Measurements from ENCODE around the gene MOCS1.

MOCS1 gene

GRCh38 chr6:39932386-39932910 lies 1.8 kb downstream of the MOCS1 start:
- ChIA-PET CTCF (no interaction called here), POLR2A (no interaction called here)
- Histone ChIP-seq H3K4me1 (ENCODE audit: control extremely low read depth in 1 of 4, control insufficient read depth in 4 of 4, insufficient read depth in 4 of 4, low read length in 3 of 4) (peaks cover 2 to 15% (median 8%) of the 10 kb centered on the region in 4 experiments), H3K27me3 (replicated peaks in 2 of 5; ENCODE audit: control insufficient read depth in 4 of 5, insufficient read depth in 5 of 5, low read length in 4 of 5) (peaks cover 0 to 16% (median 7%) of the 10 kb centered on the region in 5 experiments), H3K36me3 (ENCODE audit: control insufficient read depth in 4 of 4, insufficient read depth in 4 of 4, low read length in 3 of 4) (no peaks in the 10 kb centered on the region), H3K9me3 (ENCODE audit: control extremely low read depth in 1 of 5, control insufficient read depth in 4 of 5, insufficient read depth in 2 of 5, low read depth in 1 of 5, low read length in 4 of 5) (no peaks in the 10 kb centered on the region), H3K4me3 (ENCODE audit: control insufficient read depth in 1 of 7, extremely low read depth in 1 of 7, insufficient read depth in 4 of 7, low read depth in 2 of 7, low read length in 6 of 7) (no peak overlapping the region), H3K27ac (ENCODE audit: insufficient read depth in 1 of 2, low read depth in 1 of 2, low read length in 2 of 2, poor library complexity in 1 of 2, severe bottlenecking in 2 of 2) (no peak overlapping the region)
- WGBS (ENCODE audit: insufficient coverage) = 96% methylated on average over 6 of the region's 8 CpGs
- DNase-seq = no peak

- DNase-seq = no peak
- ChIA-PET CTCF (no interaction called here), POLR2A (no interaction called here)
- Histone ChIP-seq H3K27me3 (replicated peaks in 2 of 5; ENCODE audit: control insufficient read depth in 4 of 5, insufficient read depth in 5 of 5, low read length in 4 of 5) (peaks cover 0 to 16% (median 7%) of the 10 kb centered on the region in 5 experiments), H3K27ac (ENCODE audit: insufficient read depth in 1 of 2, low read depth in 1 of 2, low read length in 2 of 2, poor library complexity in 1 of 2, severe bottlenecking in 2 of 2) (no peak overlapping the region), H3K4me3 (ENCODE audit: control insufficient read depth in 1 of 7, extremely low read depth in 1 of 7, insufficient read depth in 4 of 7, low read depth in 2 of 7, low read length in 6 of 7) (no peak overlapping the region), H3K4me1 (ENCODE audit: control extremely low read depth in 1 of 4, control insufficient read depth in 4 of 4, insufficient read depth in 4 of 4, low read length in 3 of 4) (peaks cover 2 to 15% (median 8%) of the 10 kb centered on the region in 4 experiments), H3K9me3 (ENCODE audit: control extremely low read depth in 1 of 5, control insufficient read depth in 4 of 5, insufficient read depth in 2 of 5, low read depth in 1 of 5, low read length in 4 of 5) (no peaks in the 10 kb centered on the region), H3K36me3 (ENCODE audit: control insufficient read depth in 4 of 4, insufficient read depth in 4 of 4, low read length in 3 of 4) (no peaks in the 10 kb centered on the region)
- 100% methylated on average over 1 of the region's 1 CpG for WGBS (ENCODE audit: insufficient coverage)
Measured at GRCh38 chr6:39931607-39932006, 2.7 kb downstream of the MOCS1 start.

DNA sequence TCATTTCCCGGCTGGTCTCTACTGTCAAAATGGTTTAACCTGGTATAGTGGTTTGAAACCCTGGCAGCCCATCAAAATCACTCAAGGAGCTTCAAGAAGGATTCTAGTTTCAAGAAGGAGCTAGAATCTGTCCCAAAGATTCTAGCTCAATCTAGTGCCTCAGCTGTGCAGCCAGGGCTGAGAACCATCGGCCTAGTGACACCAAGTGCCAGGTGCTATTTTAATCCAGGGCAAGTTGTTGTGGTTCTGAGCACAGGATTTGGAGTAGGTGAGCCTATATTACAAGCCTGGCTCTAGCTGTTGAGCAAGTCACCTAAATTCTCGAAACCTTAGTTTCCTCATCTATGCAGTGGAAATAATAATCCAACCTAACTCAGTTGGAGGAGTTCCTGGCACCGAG lies 3.7 kb downstream of the MOCS1 start:
- H3K27me3 ChIP-seq (replicated peaks in 2 of 5; ENCODE audit: control insufficient read depth in 4 of 5, insufficient read depth in 5 of 5, low read length in 4 of 5) = peaks cover 0 to 12% (median 3%) of the 10 kb centered on the region in 5 experiments
- no peak for DNase-seq
- POLR2A ChIA-PET = interaction anchor here (0.7 kb wide), 1 partner anchor 92 kb away, joined by 3 read pairs; no protein-coding TSS in a partner anchor
- peaks cover 2 to 15% (median 8%) of the 10 kb centered on the region in 4 experiments for H3K4me1 ChIP-seq (ENCODE audit: control extremely low read depth in 1 of 4, control insufficient read depth in 4 of 4, insufficient read depth in 4 of 4, low read length in 3 of 4)
- CTCF ChIA-PET = no interaction called here
- 100% methylated on average over 4 of the region's 4 CpGs for WGBS (ENCODE audit: insufficient coverage)
- no peak overlapping the region for H3K27ac ChIP-seq (ENCODE audit: insufficient read depth in 1 of 2, low read depth in 1 of 2, low read length in 2 of 2, poor library complexity in 1 of 2, severe bottlenecking in 2 of 2)
- no peak overlapping the region for H3K4me3 ChIP-seq (ENCODE audit: control insufficient read depth in 1 of 7, extremely low read depth in 1 of 7, insufficient read depth in 4 of 7, low read depth in 2 of 7, low read length in 6 of 7)
- H3K36me3 ChIP-seq (ENCODE audit: control insufficient read depth in 4 of 4, insufficient read depth in 4 of 4, low read length in 3 of 4) = no peaks in the 10 kb centered on the region
- peaks cover 0 to 3% (median 0%) of the 10 kb centered on the region in 5 experiments for H3K9me3 ChIP-seq (ENCODE audit: control extremely low read depth in 1 of 5, control insufficient read depth in 4 of 5, insufficient read depth in 2 of 5, low read depth in 1 of 5, low read length in 4 of 5)

GRCh38 chr6:39929733-39930461 lies 4.4 kb downstream of the MOCS1 start:
- no peaks in the 10 kb centered on the region for H3K36me3 ChIP-seq (ENCODE audit: control insufficient read depth in 4 of 4, insufficient read depth in 4 of 4, low read length in 3 of 4)
- H3K4me1 ChIP-seq (ENCODE audit: control extremely low read depth in 1 of 4, control insufficient read depth in 4 of 4, insufficient read depth in 4 of 4, low read length in 3 of 4) = peaks cover 2 to 13% (median 7%) of the 10 kb centered on the region in 4 experiments
- WGBS (ENCODE audit: insufficient coverage) = 96% methylated on average over 10 of the region's 11 CpGs
- ChIA-PET CTCF (interaction anchor here (0.7 kb wide), 1 partner anchor 182 kb away, joined by 3 read pairs; no protein-coding TSS in a partner anchor), POLR2A (no interaction called here)
- no peak overlapping the region for H3K4me3 ChIP-seq (ENCODE audit: control insufficient read depth in 1 of 7, extremely low read depth in 1 of 7, insufficient read depth in 4 of 7, low read depth in 2 of 7, low read length in 6 of 7)
- H3K27me3 ChIP-seq (replicated peaks in 2 of 5; ENCODE audit: control insufficient read depth in 4 of 5, insufficient read depth in 5 of 5, low read length in 4 of 5) = peaks cover 0 to 7% (median 3%) of the 10 kb centered on the region in 5 experiments
- H3K27ac ChIP-seq (ENCODE audit: insufficient read depth in 1 of 2, low read depth in 1 of 2, low read length in 2 of 2, poor library complexity in 1 of 2, severe bottlenecking in 2 of 2) = no peak overlapping the region
- H3K9me3 ChIP-seq (ENCODE audit: control extremely low read depth in 1 of 5, control insufficient read depth in 4 of 5, insufficient read depth in 2 of 5, low read depth in 1 of 5, low read length in 4 of 5) = peaks cover 0 to 3% (median 0%) of the 10 kb centered on the region in 5 experiments
- DNase-seq = no peak

GRCh38 chr6:39929039-39929732 lies 5.1 kb downstream of the MOCS1 start:
- WGBS (ENCODE audit: insufficient coverage) = 66% methylated on average over 4 of the region's 9 CpGs
- POLR2A ChIA-PET = no interaction called here

GRCh38 chr6:39927159-39927558 lies 7.1 kb downstream of the MOCS1 start:
- H3K27me3 ChIP-seq (replicated peaks in 2 of 5; ENCODE audit: control insufficient read depth in 4 of 5, insufficient read depth in 5 of 5, low read length in 4 of 5) = peaks cover 0 to 4% (median 0%) of the 10 kb centered on the region in 5 experiments
- WGBS (ENCODE audit: insufficient coverage) = 97% methylated on average over 11 of the region's 11 CpGs
- ChIA-PET POLR2A (no interaction called here), CTCF (no interaction called here)
- peaks cover 0 to 3% (median 0%) of the 10 kb centered on the region in 5 experiments for H3K9me3 ChIP-seq (ENCODE audit: control extremely low read depth in 1 of 5, control insufficient read depth in 4 of 5, insufficient read depth in 2 of 5, low read depth in 1 of 5, low read length in 4 of 5)
- H3K4me3 ChIP-seq (ENCODE audit: control insufficient read depth in 1 of 7, extremely low read depth in 1 of 7, insufficient read depth in 4 of 7, low read depth in 2 of 7, low read length in 6 of 7) = no peak overlapping the region
- H3K36me3 ChIP-seq (ENCODE audit: control insufficient read depth in 4 of 4, insufficient read depth in 4 of 4, low read length in 3 of 4) = no peaks in the 10 kb centered on the region
- peaks cover 0 to 6% (median 0%) of the 10 kb centered on the region in 4 experiments for H3K4me1 ChIP-seq (ENCODE audit: control extremely low read depth in 1 of 4, control insufficient read depth in 4 of 4, insufficient read depth in 4 of 4, low read length in 3 of 4)
- no peak overlapping the region for H3K27ac ChIP-seq (ENCODE audit: insufficient read depth in 1 of 2, low read depth in 1 of 2, low read length in 2 of 2, poor library complexity in 1 of 2, severe bottlenecking in 2 of 2)
- peak in 1 of 3 donors; percentile 16 for DNase-seq

More at GRCh38 chr6:39929039-39929732, 5.1 kb downstream of the MOCS1 start:
- peaks cover 0 to 7% (median 3%) of the 10 kb centered on the region in 4 experiments for H3K4me1 ChIP-seq (ENCODE audit: control extremely low read depth in 1 of 4, control insufficient read depth in 4 of 4, insufficient read depth in 4 of 4, low read length in 3 of 4)
- peaks cover 0 to 7% (median 3%) of the 10 kb centered on the region in 5 experiments for H3K27me3 ChIP-seq (replicated peaks in 2 of 5; ENCODE audit: control insufficient read depth in 4 of 5, insufficient read depth in 5 of 5, low read length in 4 of 5)
- H3K36me3 ChIP-seq (ENCODE audit: control insufficient read depth in 4 of 4, insufficient read depth in 4 of 4, low read length in 3 of 4) = no peaks in the 10 kb centered on the region
- peaks cover 0 to 3% (median 0%) of the 10 kb centered on the region in 5 experiments for H3K9me3 ChIP-seq (ENCODE audit: control extremely low read depth in 1 of 5, control insufficient read depth in 4 of 5, insufficient read depth in 2 of 5, low read depth in 1 of 5, low read length in 4 of 5)
- DNase-seq = peak in 2 of 3 donors; percentile 34 to 50
- H3K4me3 ChIP-seq (ENCODE audit: control insufficient read depth in 1 of 7, extremely low read depth in 1 of 7, insufficient read depth in 4 of 7, low read depth in 2 of 7, low read length in 6 of 7) = no peak overlapping the region
- CTCF ChIA-PET = interaction anchor here (0.7 kb wide), 1 partner anchor 182 kb away, joined by 3 read pairs; no protein-coding TSS in a partner anchor
- H3K27ac ChIP-seq (ENCODE audit: insufficient read depth in 1 of 2, low read depth in 1 of 2, low read length in 2 of 2, poor library complexity in 1 of 2, severe bottlenecking in 2 of 2) = no peak overlapping the region

All from common myeloid progenitor, CD34-positive (primary cell).